ENCODE data around the gene ABTB1. TPM values are rescaled to one million over a fixed set of nuclear protein-coding genes. Genes with fewer than 3 reads are reported as not detected.
A peak's percentile ranks its signal among the peaks of the same experiment; 100 is the strongest.

ABTB1 gene
- polyA plus RNA-seq, 1 of the 3 experiments (the other 2 are of a cell fraction): 30.8 TPM

DNA sequence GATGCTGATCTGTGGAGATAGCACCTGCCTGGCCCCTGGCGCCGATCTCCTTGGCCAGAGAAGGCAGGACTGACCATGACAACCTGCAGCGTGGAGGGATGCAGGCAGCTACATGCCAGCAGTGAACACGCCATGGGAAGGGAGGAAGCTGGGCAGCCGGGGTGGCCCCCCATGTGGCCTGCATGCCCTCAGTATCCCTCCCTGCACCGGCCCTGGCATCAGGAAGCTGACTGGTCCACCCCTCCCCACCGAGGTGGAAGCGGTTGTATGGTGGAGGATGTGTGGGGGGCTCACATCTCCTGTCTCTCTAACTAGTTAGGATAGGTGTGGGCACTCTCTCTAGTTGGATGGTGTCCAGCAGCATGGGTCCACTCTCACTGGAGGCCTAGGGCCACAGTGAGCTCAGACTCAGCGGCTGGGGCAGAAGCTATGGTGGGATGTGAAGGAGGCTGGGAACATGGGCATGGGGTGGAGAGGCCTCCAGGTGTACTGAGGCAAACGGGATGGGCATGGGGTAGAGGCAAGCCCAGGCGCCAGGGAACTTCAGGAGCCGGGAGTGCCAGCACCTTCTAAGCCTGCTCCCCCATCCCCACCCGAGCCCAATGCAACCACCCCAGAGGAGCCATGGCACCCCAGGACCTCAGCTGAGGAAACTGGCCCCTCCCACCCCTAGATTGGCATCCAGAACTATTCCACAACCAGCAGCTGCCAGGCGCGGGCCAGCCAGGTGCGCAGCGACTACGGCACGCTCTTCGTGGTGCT is 1.8 kb upstream of the ABTB1 start:
- Histone ChIP-seq H3K4me2 (peak overlapping the region; percentile 98; the same call in 1 of the 2 replicates), H3K9me2 (no peaks in the 10 kb centered on the region), H3F3A (replicated peaks; ENCODE audit: insufficient read depth) (no peaks in the 10 kb centered on the region), H3K79me2 (ENCODE audit: insufficient read depth) (peaks cover 13% of the 10 kb centered on the region), H3K9me3 (no peaks in the 10 kb centered on the region), H3K9ac (no peak overlapping the region), H2AFZ (ENCODE audit: low read depth) (no peak overlapping the region), H3K27me3 (ENCODE audit: insufficient read depth) (no peaks in the 10 kb centered on the region), H3K4me3 (ENCODE audit: low read depth in 2 of 2, low read length in 1 of 2) (no peak overlapping the region), H3K4me1 (ENCODE audit: control insufficient read depth in 1 of 2, insufficient read depth in 2 of 2, low read depth in 1 of 2, low read length in 1 of 2) (peaks cover 6 to 19% of the 10 kb centered on the region in 2 experiments; a peak in 1 of 4 replicates), H3K27ac (ENCODE audit: low read depth in 2 of 2, low read length in 1 of 2) (no peak overlapping the region), H3K36me3 (replicated peaks in 1 of 2; ENCODE audit: control insufficient read depth in 1 of 2, insufficient read depth in 2 of 2, low read length in 1 of 2) (no peaks in the 10 kb centered on the region), H4K20me1 (ENCODE audit: insufficient read depth) (no peaks in the 10 kb centered on the region)
- no peak for DNase-seq
- no peak for TF ChIP-seq MEF2A (IDR thresholded peaks at IDR 0.05; ENCODE audit: borderline replicate concordance, low read depth)
- TF ChIP-seq FOXJ3 (CRISPR knock-in tag; IDR thresholded peaks at IDR 0.05): no peak
- WGBS (ENCODE audit: low lambda C conversion rate): 99% methylated on average over 10 of the region's 20 CpGs
- CTCF ChIA-PET: interaction anchor here (1.4 to 2.3 kb wide), 3 partner anchors 13 to 288 kb away, joined by 4 to 16 read pairs (median 8); no protein-coding TSS in a partner anchor
- POLR2A ChIA-PET: no interaction called here

- H3K9ac ChIP-seq: peak overlapping the region; percentile 93
- H3K79me2 ChIP-seq (ENCODE audit: insufficient read depth): peaks cover 13% of the 10 kb centered on the region
- peak overlapping the region; percentile 71 to 92 for H3K4me3 ChIP-seq (ENCODE audit: low read depth in 2 of 2, low read length in 1 of 2)
- peak overlapping the region; percentile 98 for H3K4me2 ChIP-seq
- H2AFZ ChIP-seq (ENCODE audit: low read depth): peak overlapping the region; percentile 41; the same call in 1 of the 2 replicates
- peaks cover 0 to 3% of the 10 kb centered on the region in 2 experiments for H3K36me3 ChIP-seq (replicated peaks in 1 of 2; ENCODE audit: control insufficient read depth in 1 of 2, insufficient read depth in 2 of 2, low read length in 1 of 2)
- H3K4me1 ChIP-seq (ENCODE audit: control insufficient read depth in 1 of 2, insufficient read depth in 2 of 2, low read depth in 1 of 2, low read length in 1 of 2): peaks cover 6 to 19% of the 10 kb centered on the region in 2 experiments; a peak in 1 of 4 replicates
- DNase-seq: peak; percentile 61
- H3K9me3 ChIP-seq: no peaks in the 10 kb centered on the region
- ChIA-PET CTCF (interaction anchor here (0.7 to 2.3 kb wide), 9 partner anchors 9 to 299 kb away, joined by 3 to 16 read pairs (median 4); no protein-coding TSS in a partner anchor), POLR2A (interaction anchor here (0.7 kb wide), 1 partner anchor 10 kb away, joined by 3 read pairs; no protein-coding TSS in a partner anchor)
- peak overlapping the region; percentile 53 to 74; a peak in 2 of 4 replicates for H3K27ac ChIP-seq (ENCODE audit: low read depth in 2 of 2, low read length in 1 of 2)
- H3F3A ChIP-seq (replicated peaks; ENCODE audit: insufficient read depth): no peaks in the 10 kb centered on the region
- H4K20me1 ChIP-seq (ENCODE audit: insufficient read depth): no peaks in the 10 kb centered on the region
- no peaks in the 10 kb centered on the region for H3K27me3 ChIP-seq (ENCODE audit: insufficient read depth)
- no peaks in the 10 kb centered on the region for H3K9me2 ChIP-seq
- WGBS (ENCODE audit: low lambda C conversion rate): 77% methylated on average over 15 of the region's 44 CpGs
- TF ChIP-seq, protein P1, sequence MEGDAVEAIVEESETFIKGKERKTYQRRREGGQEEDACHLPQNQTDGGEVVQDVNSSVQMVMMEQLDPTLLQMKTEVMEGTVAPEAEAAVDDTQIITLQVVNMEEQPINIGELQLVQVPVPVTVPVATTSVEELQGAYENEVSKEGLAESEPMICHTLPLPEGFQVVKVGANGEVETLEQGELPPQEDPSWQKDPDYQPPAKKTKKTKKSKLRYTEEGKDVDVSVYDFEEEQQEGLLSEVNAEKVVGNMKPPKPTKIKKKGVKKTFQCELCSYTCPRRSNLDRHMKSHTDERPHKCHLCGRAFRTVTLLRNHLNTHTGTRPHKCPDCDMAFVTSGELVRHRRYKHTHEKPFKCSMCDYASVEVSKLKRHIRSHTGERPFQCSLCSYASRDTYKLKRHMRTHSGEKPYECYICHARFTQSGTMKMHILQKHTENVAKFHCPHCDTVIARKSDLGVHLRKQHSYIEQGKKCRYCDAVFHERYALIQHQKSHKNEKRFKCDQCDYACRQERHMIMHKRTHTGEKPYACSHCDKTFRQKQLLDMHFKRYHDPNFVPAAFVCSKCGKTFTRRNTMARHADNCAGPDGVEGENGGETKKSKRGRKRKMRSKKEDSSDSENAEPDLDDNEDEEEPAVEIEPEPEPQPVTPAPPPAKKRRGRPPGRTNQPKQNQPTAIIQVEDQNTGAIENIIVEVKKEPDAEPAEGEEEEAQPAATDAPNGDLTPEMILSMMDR (IDR thresholded peaks at IDR 0.05): no peak
- TF ChIP-seq, protein P2, sequence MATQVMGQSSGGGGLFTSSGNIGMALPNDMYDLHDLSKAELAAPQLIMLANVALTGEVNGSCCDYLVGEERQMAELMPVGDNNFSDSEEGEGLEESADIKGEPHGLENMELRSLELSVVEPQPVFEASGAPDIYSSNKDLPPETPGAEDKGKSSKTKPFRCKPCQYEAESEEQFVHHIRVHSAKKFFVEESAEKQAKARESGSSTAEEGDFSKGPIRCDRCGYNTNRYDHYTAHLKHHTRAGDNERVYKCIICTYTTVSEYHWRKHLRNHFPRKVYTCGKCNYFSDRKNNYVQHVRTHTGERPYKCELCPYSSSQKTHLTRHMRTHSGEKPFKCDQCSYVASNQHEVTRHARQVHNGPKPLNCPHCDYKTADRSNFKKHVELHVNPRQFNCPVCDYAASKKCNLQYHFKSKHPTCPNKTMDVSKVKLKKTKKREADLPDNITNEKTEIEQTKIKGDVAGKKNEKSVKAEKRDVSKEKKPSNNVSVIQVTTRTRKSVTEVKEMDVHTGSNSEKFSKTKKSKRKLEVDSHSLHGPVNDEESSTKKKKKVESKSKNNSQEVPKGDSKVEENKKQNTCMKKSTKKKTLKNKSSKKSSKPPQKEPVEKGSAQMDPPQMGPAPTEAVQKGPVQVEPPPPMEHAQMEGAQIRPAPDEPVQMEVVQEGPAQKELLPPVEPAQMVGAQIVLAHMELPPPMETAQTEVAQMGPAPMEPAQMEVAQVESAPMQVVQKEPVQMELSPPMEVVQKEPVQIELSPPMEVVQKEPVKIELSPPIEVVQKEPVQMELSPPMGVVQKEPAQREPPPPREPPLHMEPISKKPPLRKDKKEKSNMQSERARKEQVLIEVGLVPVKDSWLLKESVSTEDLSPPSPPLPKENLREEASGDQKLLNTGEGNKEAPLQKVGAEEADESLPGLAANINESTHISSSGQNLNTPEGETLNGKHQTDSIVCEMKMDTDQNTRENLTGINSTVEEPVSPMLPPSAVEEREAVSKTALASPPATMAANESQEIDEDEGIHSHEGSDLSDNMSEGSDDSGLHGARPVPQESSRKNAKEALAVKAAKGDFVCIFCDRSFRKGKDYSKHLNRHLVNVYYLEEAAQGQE (IDR thresholded peaks at IDR 0.05; ENCODE audit: low read depth, low read length): no peak
- TF ChIP-seq CHD2 (IDR thresholded peaks at IDR 0.05; ENCODE audit: low read length, partially characterized antibody): no peak
- TF ChIP-seq MEF2A (IDR thresholded peaks at IDR 0.05; ENCODE audit: borderline replicate concordance, low read depth): no peak
- TF ChIP-seq JUND (IDR thresholded peaks at IDR 0.05): no peak
- TF ChIP-seq FOSL2 (IDR thresholded peaks at IDR 0.05; ENCODE audit: borderline replicate concordance, low read depth): no peak
- TF ChIP-seq RXRA (IDR thresholded peaks at IDR 0.05; ENCODE audit: borderline replicate concordance, low read depth): no peak
- TF ChIP-seq FOXJ3 (CRISPR knock-in tag; IDR thresholded peaks at IDR 0.05): no peak
- TF ChIP-seq EP300 (IDR thresholded peaks at IDR 0.05; ENCODE audit: borderline replicate concordance in 1 of 2, low read depth in 1 of 2, low read length in 1 of 2): no peak
- TF ChIP-seq RFX5 (IDR thresholded peaks at IDR 0.05; ENCODE audit: low read length): no peak
- no peak for TF ChIP-seq PBX3 (IDR thresholded peaks at IDR 0.05)
- TF ChIP-seq, protein P3, sequence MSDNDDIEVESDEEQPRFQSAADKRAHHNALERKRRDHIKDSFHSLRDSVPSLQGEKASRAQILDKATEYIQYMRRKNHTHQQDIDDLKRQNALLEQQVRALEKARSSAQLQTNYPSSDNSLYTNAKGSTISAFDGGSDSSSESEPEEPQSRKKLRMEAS (IDR thresholded peaks at IDR 0.05; ENCODE audit: low read depth): no peak
- no peak for TF ChIP-seq YY1 (IDR thresholded peaks at IDR 0.05; ENCODE audit: low read depth)
- no peak for TF ChIP-seq SIN3A (IDR thresholded peaks at IDR 0.05; ENCODE audit: borderline replicate concordance, low read depth, low read length)
- no peak for TF ChIP-seq POLR2AphosphoS5 (IDR thresholded peaks at IDR 0.05; ENCODE audit: low read depth, low read length)
- TF ChIP-seq RCOR1 (IDR thresholded peaks at IDR 0.05; ENCODE audit: low read length): no peak
- no peak for TF ChIP-seq ELF1 (IDR thresholded peaks at IDR 0.05)
- TF ChIP-seq MXI1 (IDR thresholded peaks at IDR 0.05; ENCODE audit: low read depth, low read length): no peak
These were observed 976 bp upstream of the ABTB1 start for GRCh38 chr3:127671523-127672428.
